HepG2 (cell line): ENCODE measurements around the gene RCOR3. TPM values are rescaled to one million over a fixed set of nuclear protein-coding genes. Genes with fewer than 3 reads are reported as not detected.
"Not testable (repeated sequence)": the region's sequence is repeated elsewhere in the genome, so short reads cannot be mapped to it uniquely, and the experiment has no call there.

Experiments
- ATAC-seq: fragments of 200-7000 bp; cut with Tn5 transposase; 3 replicates; pipeline ENCODE4 v1.9.1; 2020; ENCODE audit warnings: mild to moderate bottlenecking, moderate library complexity
- BruUV-seq: library from RNA; stranded (reverse); fragments of 400-500 nt; replicated peaks from 2 replicates; lab custom pipeline; 2021; lab: Mats Ljungman, UMichigan
- CTCF ChIA-PET: fragments of 300-600 bp; formaldehyde crosslinking; extraction: SDS; loops from one replicate; lab custom pipeline; 2021; ENCODE audit warnings: low total read pairs, inconsistent platforms, low intra/inter-chr PET ratio; lab: Yijun Ruan, JAX
- POLR2A ChIA-PET: fragments of 350-600 bp; sonication (Branson Sonifier 250); formaldehyde crosslinking; loops from one replicate; lab custom pipeline; 2020; ENCODE audit warnings: antibody characterized with exemption, inconsistent platforms; lab: Yijun Ruan, JAX
- DNase-seq: peaks from one replicate; pipeline ENCODE4 v3.0.0-alpha.2; 2015; ENCODE audit warnings: low spot score
- FAIRE-seq: peaks from 3 replicates; lab custom pipeline; 2011; peaks lifted over from hg19 to GRCh38; lab: Jason Lieb, UNC
- H2AFZ ChIP-seq: one replicate; pipeline ENCODE4 v1.6.1; 2011; ENCODE audit warnings: low read length, inconsistent platforms
- H3K27ac ChIP-seq: fragments of 300-600 bp; 3 replicates; pipeline ENCODE4 v1.8.0; 2011; ENCODE audit warnings: mixed run types, mild to moderate bottlenecking, mixed read lengths, low read length, inconsistent platforms; ENCODE audit not compliant: insufficient read depth; ENCODE audit errors: extremely low read length
- H3K27me3 ChIP-seq, 2 experiments: fragments of 200-600 bp in 1 of 2; 2 replicates in 1 of 2; 3 replicates in 1 of 2; pipeline versions ENCODE4 v1.6.0 to v1.8.0; 2011; ENCODE audit warnings: low read length in 2 of 2, mild to moderate bottlenecking in 2 of 2, moderate library complexity in 2 of 2, inconsistent platforms in 1 of 2; ENCODE audit not compliant: insufficient read depth in 2 of 2, control insufficient read depth in 1 of 2
- H3K36me3 ChIP-seq, 2 experiments: fragments of 200-600 bp in 1 of 2; replicated peaks in 1 of 2; 2 replicates in 1 of 2; 3 replicates in 1 of 2; pipeline versions ENCODE4 v1.5.1 to v1.8.0; 2011; ENCODE audit warnings: low read length in 2 of 2, inconsistent platforms in 1 of 2; ENCODE audit not compliant: insufficient read depth in 2 of 2, control insufficient read depth in 1 of 2
- H3K4me1 ChIP-seq: 2 replicates; pipeline ENCODE4 v1.5.1; 2012; ENCODE audit warnings: low read length, inconsistent platforms; ENCODE audit not compliant: insufficient read depth
- H3K4me2 ChIP-seq: 2 replicates; pipeline ENCODE4 v1.6.0; 2011; ENCODE audit warnings: low read depth, low read length, inconsistent platforms
- H3K4me3 ChIP-seq, 3 experiments: fragments of 200-600 bp in 1 of 3; sonication (generic), shearing (Covaris generic) in 1 of 3; replicated peaks in 1 of 3; 2 replicates each; pipeline ENCODE4 v1.5.1; 2011 to 2016; ENCODE audit warnings: low read length in 3 of 3, inconsistent platforms in 2 of 3, low read depth in 2 of 3, mild to moderate bottlenecking in 2 of 3, control low read depth in 1 of 3, mixed read lengths in 1 of 3; ENCODE audit not compliant: insufficient read depth in 1 of 3
- H3K79me2 ChIP-seq: one replicate; pipeline ENCODE4 v1.6.1; 2011; ENCODE audit warnings: low read length, inconsistent platforms; ENCODE audit not compliant: insufficient read depth
- H3K9ac ChIP-seq: 2 replicates; pipeline ENCODE4 v1.6.0; 2011; ENCODE audit warnings: mild to moderate bottlenecking, low read depth, low read length, inconsistent platforms; ENCODE audit not compliant: insufficient read depth
- H3K9me3 ChIP-seq: 2 replicates; pipeline ENCODE4 v1.5.1; 2012; ENCODE audit warnings: mild to moderate bottlenecking, low read length
- H4K20me1 ChIP-seq: 2 replicates; pipeline ENCODE4 v1.6.0; 2011; ENCODE audit warnings: inconsistent platforms, mild to moderate bottlenecking, low read length, moderate library complexity; ENCODE audit not compliant: insufficient read depth
- ETS1 ChIP-seq: sonication (generic); formaldehyde crosslinking; IDR thresholded peaks from 2 replicates; pipeline ENCODE4 v1.4.0; 2020; ENCODE audit warnings: missing genetic modification reagents
- MNT ChIP-seq: fragments of 450-650 bp; IDR thresholded peaks from 2 replicates; pipeline ENCODE4 v1.6.1; 2016
- THYN1 ChIP-seq: sonication (generic); formaldehyde crosslinking; IDR thresholded peaks from 2 replicates; pipeline ENCODE4 v1.8.1; 2023; ENCODE audit warnings: low read depth, mild to moderate bottlenecking, moderate library complexity, missing genetic modification reagents, borderline replicate concordance
- ZNF512 ChIP-seq: sonication (generic); formaldehyde crosslinking; IDR thresholded peaks from 2 replicates; pipeline ENCODE4 v1.4.0; 2020; ENCODE audit warnings: mild to moderate bottlenecking, missing genetic modification reagents
- WGBS: methylation state at CpG from one replicate; pipeline ENCODE4 v1.1.6; 2017; ENCODE audit warnings: low lambda C conversion rate; 5-methylcytosine and 5-hydroxymethylcytosine counted together
- in situ Hi-C: cut with HindIII; loops from 2 replicates; pipeline ENCODE4 v1.10.0; 2017; ENCODE audit warnings: low pct_unique_long_range_greater_than_20kb; ENCODE audit not compliant: extremely low pct_ligation_motif_present
- intact Hi-C: fragments of 100-400 bp; cut with micrococcal nuclease; formaldehyde crosslinking; loops from one replicate; pipeline ENCODE4 v1.10.0; 2022; ENCODE audit not compliant: unreplicated experiment
- polyA plus RNA-seq, 8 experiments: library from polyadenylated mRNA; depleted of rRNA in 3 of 8; stranded (reverse) in 7 of 8; unstranded in 1 of 8; fragments of >200 nt; fragmentation: Illumina TruSeq in 4 of 8; extraction: Trizol in 4 of 8; gene quantifications; 2 replicates each; pipeline versions ENCODE4 v1.2.1 to v1.2.3, GENCODE V29; 2011 to 2016; ENCODE audit warnings: low read depth in 4 of 8, missing spikeins in 1 of 8, mixed read lengths in 1 of 8; ENCODE audit not compliant: insufficient read depth in 1 of 8
- total RNA-seq, 5 experiments: library from RNA; depleted of rRNA; stranded (reverse); fragments of >200 nt; fragmentation: Illumina TruSeq; extraction: Trizol; gene quantifications; 2 replicates each; pipeline ENCODE4 v1.2.3, GENCODE V29; 2016; ENCODE audit warnings: low read depth in 1 of 5

RCOR3 gene
- total and polyA plus RNA-seq, 2 of the 13 experiments (the other 11 are each of a cell fraction or from before 2014, with no cell fraction given) = 16.8 to 31.6 TPM

- no peaks in the 10 kb centered on the region for H3K4me1 ChIP-seq
- no peaks in the 10 kb centered on the region for H3K79me2 ChIP-seq
- FAIRE-seq (no peak), DNase-seq (no peak), ATAC-seq (no peak)
- no peak overlapping the region for H2AFZ ChIP-seq
- H3K9me3 ChIP-seq = no peaks in the 10 kb centered on the region
- no peak overlapping the region for H3K4me3 ChIP-seq
- intact Hi-C loops = no loop called here
- H3K27me3 ChIP-seq = no peaks in the 10 kb centered on the region; a peak in 1 of 5 replicates
- WGBS = 0% methylated on average over 1 of the region's 1 CpG
- ChIA-PET CTCF (no interaction called here), POLR2A (no interaction called here)
- H3K4me2 ChIP-seq = no peak overlapping the region
- no TSS peak for BruUV-seq
- no peak for TF ChIP-seq MNT
- no peak for TF ChIP-seq THYN1 (CRISPR knock-in tag)
- TF ChIP-seq ZNF512 (CRISPR knock-in tag) = no peak
- no peak for TF ChIP-seq ETS1 (CRISPR knock-in tag)
- no peak overlapping the region for H3K27ac ChIP-seq
- in situ Hi-C loops = no loop called here
- H3K36me3 ChIP-seq = no peaks in the 10 kb centered on the region
- H3K9ac ChIP-seq = no peak overlapping the region
- H4K20me1 ChIP-seq = no peaks in the 10 kb centered on the region
Measured at GRCh38 chr1:211247921-211248320, 11.2 kb upstream of the RCOR3 start.

GRCh38 chr1:211249611-211250010 lies 9.6 kb upstream of the RCOR3 start:
- ATAC-seq, H3K9me3 ChIP-seq, H2AFZ ChIP-seq, H4K20me1 ChIP-seq, in situ Hi-C loops, CTCF ChIA-PET, H3K4me3 ChIP-seq, H3K36me3 ChIP-seq, BruUV-seq, H3K9ac ChIP-seq, H3K27ac ChIP-seq, H3K27me3 ChIP-seq, H3K4me2 ChIP-seq, H3K79me2 ChIP-seq, DNase-seq, FAIRE-seq, H3K4me1 ChIP-seq, POLR2A ChIA-PET: not testable (repeated sequence)
- intact Hi-C loops = loop anchor here (10.0 kb wide), 1 partner anchor 115 kb away; the partner anchor contains the start of gene KCNH1
- WGBS = 52% methylated on average over 3 of the region's 3 CpGs
